Posterior vena cava (tissue), 2 donors: ENCODE results near the gene FAM53B. TPM values are rescaled to one million over a fixed set of nuclear protein-coding genes. Genes with fewer than 3 reads are reported as not detected.

Experiments
- DNase-seq: peaks from one replicate; pipeline ENCODE4 v3.0.0-alpha.2; 2020; ENCODE audit warnings: low spot score
- intact Hi-C, 2 donors: fragments of 100-400 bp; cut with DNase I; formaldehyde crosslinking; loops; one replicate each; pipeline versions ENCODE4 v1.14.1 to v1.14.2; 2022 to 2023
- total RNA-seq, 2 donors: library from RNA; stranded (reverse); fragmentation: NEBNext Ultra II Directional; extraction: Animal tissue kit (Norgen Biotek cat#: 25700); gene quantifications; one replicate each; pipeline ENCODE4 v1.2.1, GENCODE V29; 2021
- donor health status: DM: yes; HTN: yes; CAD: no.
- donor health status: DM: yes; HTN: yes; CAD: no.

The FAM53B gene
- total RNA-seq, 2 donors from 2014 or later = 15.6 to 21.4 TPM

DNA sequence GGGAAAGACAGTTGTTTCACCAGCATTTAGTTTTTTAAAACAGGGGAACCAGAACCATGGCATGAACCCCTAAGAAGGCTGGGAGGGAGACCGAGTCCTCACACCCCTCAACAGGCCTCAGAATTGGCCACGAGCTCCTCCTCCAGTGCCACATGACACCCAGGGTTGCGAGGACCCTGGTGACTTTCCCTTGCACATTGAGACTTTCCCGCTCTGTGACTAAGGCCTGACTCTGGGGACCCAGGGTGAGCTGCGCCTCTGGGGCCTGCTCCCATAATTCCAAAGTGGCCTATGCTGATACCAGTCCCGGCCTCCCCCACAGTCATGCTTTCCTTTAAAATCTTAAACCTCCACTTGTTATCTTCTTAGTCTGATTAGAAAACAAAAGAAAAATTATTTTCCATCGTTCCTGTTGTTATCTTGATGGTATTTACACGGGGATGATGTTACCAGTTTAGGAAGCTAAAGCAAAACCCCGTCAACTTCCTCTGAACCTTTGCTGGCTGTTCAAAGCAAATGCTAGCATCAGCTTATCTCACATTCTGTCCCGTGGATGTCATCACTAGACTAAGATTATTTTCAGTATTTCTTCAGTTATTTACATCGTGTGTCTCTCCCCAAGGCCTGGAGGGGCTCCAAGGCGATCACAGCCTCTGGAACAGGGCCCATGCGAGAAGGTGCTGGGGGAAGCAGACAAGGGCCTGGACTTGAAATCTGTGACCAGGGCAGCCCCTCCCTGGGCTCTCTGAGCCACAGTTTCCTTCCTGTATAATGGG, 42.1 kb downstream of the FAM53B start:
- peak; percentile 90 for DNase-seq
- intact Hi-C loops = loop anchor here in 1 of 2 donors (5.0 kb wide), 1 partner anchor 40 kb away; the partner anchor contains the start of gene FAM53B

DNA sequence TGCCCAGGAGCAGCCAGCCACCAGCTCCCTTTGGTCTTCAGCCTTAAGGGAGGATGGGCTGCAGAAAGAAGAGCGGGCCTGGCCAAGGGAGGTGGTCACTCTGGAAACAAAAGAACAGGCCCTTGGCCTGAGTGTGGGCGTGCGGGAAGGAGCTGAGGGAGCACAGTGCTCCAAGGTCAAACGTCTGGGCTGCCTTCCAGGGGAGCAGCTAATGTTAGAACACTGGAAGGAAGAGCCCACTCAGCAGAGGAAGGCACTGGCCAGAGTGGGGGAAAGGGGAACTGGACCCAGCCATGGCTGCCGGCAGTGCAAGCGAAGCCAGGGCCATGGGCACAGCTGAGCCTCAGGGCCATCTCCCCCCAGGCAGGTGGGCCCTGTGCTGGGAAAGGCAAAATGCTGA, 42.7 kb downstream of the FAM53B start:
- intact Hi-C loops = loop anchor here in 1 of 2 donors (5.0 kb wide), 1 partner anchor 41 kb away; the partner anchor contains the start of gene FAM53B
- peak; percentile 97 for DNase-seq

DNA sequence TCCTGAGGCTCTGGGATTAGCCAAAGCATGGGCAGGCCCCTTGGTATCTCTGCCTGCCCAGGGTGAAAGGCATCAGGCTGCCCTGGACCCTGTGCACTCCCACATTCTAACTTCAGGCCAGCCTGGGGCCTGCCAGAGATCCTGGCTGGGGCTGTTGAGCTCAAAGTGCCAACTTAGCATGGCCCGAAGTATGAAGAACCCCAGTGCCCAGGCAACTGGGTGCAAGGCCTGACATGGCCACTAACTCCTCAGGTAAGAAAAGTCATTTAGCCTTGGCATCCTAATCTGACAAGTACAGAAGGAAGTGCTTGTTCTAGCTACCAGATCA, 43.2 kb downstream of the FAM53B start:
- DNase-seq = no peak
- intact Hi-C loops = loop anchor here in 1 of 2 donors (5.0 kb wide), 1 partner anchor 41 kb away; the partner anchor contains the start of gene FAM53B

DNA sequence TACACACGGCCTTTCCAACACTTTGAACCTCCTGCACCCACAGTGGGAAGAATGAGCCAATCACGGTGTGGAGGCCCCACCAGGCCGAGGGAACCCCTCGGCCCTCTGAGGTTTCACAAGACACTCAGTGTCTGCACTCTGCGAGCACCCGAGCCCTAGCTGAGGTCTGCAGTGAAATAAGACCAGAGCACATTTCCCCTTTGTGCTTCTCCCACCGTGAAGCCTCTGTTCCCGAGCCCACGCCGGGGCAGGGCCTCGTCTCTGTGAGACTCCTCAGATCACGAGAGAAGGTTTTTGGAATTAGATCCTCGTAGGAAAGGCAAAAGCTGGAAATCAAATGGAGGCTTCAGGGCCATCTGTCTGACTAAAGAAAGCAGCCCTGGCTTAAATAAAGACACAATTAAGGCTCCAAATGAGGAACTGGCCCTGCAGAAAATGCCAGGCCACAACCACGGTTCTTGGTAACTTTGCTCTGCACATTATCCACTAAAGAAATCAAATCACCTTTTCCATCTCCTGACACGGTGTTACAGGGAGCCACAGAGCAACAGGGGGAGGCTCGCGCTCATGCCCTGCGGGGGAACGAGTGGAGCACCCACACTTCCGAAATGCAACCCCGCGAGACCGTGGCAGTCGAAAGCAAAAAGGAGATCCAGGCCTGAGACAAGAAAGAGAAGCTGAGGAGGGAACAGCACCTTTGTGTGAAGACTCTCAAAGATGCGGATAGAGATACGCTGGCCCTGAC, 43.7 kb downstream of the FAM53B start:
- DNase-seq = peak; percentile 76
- intact Hi-C loops = loop anchor here in 1 of 2 donors (5.0 kb wide), 1 partner anchor 42 kb away; the partner anchor contains the start of gene FAM53B

DNA sequence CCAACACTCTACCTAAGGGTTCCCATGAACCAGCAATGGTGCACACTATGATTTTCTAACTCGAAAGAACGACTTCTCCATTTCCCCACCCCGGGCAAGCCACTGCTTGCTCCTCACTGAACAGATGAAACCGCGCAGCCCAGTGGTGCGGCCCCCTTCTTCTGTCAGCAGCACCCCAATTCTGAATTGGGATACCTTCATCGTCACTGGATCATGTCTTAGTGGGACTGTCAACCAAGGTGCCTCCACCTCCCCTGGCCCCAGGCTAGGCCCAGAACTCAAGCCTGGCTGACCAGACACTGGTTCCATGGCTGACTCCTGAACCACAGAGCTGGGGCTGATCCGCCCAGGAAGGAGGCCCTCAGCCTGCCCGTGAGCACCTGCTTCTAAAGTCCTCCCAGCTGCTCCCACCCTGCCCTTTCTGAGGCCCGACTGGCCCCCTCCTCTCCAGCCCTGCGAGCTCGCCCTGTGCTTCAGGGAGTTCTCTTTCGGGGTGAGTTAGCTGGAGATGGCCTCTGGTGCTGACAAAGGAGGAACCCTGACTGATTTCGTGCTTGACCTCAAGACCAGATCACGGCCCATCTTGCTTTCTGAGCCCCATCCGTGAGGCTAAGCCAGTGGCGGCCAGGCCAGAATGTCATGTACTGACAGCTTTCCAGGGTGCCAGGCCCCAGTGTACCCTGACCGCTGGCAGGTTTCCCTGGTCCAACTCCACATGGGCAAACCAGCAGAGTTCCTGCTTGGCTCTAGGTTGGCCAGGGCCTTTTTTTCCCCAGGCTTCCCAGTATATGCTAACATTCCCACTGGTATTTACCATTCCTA, 44.5 kb downstream of the FAM53B start:
- intact Hi-C loops = loop anchor here in 1 of 2 donors (5.0 kb wide), 1 partner anchor 43 kb away; the partner anchor contains the start of gene FAM53B
- no peak for DNase-seq

DNA sequence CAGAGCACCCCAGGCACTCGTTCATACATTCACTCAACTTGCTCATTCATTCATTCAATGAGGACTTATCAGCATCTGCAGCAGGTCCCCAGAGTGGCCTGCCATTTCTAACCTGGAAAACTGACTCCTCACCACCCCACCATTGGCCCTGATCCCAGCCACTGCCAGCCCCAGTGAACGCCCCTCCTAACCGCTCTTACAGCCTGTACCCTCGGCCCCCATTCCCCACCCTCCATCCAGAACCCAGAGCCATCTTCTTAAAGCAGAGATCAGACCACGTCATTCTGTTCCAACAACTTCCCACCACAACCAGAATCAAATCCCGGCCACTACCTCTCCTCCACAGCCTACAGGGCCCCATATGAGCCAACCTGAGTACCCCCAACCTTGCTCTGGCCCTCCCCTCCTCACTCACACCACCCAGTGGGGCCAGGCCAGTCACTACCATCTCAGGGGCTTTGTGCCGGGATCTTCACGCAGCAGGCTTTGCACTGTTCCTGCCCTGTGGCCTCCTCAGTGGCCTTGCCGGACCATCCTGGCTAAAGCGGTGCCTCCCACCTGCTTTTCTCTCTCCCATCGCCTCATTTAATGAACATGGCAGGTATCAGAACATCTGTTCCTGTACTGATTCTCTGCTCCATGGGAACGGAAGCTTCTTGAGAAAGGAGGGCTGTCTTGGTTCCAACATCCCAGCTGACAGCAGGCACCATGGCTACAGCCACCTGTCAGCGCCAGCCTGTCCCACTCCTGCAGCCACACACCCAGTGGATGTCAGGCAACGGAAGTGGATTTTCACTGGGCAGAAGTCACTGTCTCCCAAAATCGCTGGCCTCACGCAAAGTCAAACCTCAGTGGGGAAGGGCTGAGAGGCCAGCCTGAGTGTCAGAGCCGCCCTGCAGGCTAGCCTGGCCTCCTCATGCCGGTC, 45.4 kb downstream of the FAM53B start:
- intact Hi-C loops = no loop called here
- DNase-seq = peak; percentile 72

DNA sequence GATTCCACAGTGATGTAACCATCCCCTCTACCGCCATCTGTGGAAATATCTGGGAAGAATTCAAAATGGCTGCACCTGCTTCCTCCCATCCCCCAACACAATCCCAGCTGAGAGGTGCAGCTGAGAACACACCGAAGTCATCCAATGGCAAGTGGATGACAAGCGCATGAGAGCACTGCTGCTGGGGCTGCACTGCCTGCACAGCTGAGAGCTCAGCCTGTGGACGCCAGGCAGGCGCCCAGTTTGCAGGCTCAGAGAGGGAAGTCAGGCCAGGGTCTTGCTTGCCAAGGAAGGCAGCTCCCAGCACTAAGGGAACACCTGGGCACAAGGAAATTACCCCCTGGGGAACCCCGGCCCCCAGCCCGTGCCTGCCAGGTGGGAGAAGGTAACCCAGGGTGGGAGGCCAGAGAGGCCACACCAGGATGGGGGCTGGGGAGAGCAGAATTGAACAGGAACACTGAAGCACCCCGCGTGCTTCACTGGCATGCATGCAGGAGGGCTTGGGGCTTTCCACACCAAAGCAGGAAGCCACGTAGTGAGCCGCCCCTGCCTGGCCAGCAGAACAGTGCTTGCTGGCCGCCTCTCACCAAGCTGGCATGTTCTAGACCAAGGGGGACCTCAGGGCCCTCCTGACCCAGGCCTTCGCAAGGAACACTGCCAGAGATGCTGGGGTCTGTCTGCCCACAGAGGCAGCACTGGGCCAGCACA, 46.2 kb downstream of the FAM53B start:
- intact Hi-C loops = no loop called here
- DNase-seq = peak; percentile 77

DNA sequence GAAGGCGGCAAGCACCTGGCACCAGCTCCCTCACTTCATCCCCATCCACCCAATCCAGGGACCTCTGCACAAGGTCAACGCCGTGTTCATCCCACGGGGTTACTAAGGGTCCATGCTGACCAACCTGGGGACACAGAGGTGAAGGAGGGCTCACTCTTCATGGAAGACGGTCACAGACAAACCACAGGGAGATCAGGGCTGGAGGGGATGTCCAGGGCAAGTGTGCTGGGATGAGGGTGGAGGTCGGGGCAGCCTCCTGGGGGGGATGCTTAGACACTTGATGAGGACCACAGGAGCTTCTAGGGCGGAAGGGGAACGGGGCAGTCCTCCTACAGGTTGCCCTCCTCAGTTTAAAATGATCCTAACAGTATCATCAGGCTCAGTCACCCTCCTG, 46.7 kb downstream of the FAM53B start:
- DNase-seq = peak; percentile 47
- intact Hi-C loops = no loop called here

DNA sequence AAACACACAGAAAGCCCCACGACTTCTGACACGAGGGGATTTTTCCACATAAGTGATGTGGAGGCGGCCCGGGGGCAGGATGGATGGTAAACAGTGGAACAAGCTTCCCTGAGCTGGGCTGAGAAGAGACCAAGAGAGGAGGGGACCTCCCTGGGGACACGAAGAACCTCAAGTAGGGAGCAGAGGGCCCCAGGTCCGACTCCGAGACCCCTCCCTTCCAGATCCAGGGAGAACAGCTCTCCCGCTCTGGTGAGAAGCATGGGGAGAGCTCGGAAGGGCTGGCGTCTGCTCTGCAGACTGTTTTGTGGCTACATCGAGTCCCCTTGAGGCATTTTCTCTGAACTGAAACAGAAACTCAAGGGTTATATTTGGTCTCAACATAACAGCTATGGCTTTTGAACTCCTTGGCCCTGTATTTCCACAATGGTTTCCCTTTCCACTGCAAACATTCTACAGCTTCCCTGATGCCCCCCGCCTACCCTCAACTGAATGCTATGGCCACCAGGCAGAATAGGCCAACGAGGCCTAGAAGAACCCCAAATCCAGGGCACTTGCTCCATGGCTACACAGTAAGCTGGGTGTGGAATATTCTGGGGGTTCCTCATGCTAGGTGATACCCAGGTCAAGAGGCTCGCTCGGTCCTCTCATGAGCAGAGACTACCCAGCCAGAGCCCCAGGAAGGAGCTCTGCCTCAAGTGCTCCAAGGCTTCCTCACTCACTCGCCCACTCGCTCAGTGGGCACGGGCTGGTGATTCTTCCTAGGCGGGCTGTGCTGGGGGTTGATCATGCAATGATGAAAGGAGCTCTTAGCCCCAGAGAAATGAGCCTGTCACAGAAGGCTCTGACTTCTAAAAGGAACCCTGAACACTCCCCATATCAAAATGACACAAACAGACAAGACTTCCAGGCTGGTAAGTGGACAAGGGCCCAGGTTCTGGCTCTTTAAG, 47.5 kb downstream of the FAM53B start:
- peak; percentile 57 for DNase-seq
- intact Hi-C loops = no loop called here

DNA sequence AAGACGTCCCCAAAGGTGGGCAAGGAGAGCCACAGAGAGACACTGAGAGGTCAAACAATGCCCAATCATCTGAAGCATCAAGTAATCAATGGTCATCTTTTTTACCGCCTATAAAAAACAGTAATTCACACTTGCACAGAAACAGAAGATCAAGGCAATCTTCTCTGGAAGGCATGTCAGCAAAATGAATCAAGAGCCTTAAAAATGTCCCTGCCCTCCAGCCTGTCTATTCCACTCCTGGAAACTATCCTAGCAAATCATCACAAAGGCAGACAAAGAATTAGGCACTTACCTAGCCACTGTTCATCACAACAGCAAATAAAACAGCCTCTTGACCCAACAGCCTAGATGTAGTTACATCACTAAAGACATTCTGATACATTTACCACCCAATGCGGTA, 48.9 kb downstream of the FAM53B start:
- no peak for DNase-seq
- intact Hi-C loops = no loop called here

DNA sequence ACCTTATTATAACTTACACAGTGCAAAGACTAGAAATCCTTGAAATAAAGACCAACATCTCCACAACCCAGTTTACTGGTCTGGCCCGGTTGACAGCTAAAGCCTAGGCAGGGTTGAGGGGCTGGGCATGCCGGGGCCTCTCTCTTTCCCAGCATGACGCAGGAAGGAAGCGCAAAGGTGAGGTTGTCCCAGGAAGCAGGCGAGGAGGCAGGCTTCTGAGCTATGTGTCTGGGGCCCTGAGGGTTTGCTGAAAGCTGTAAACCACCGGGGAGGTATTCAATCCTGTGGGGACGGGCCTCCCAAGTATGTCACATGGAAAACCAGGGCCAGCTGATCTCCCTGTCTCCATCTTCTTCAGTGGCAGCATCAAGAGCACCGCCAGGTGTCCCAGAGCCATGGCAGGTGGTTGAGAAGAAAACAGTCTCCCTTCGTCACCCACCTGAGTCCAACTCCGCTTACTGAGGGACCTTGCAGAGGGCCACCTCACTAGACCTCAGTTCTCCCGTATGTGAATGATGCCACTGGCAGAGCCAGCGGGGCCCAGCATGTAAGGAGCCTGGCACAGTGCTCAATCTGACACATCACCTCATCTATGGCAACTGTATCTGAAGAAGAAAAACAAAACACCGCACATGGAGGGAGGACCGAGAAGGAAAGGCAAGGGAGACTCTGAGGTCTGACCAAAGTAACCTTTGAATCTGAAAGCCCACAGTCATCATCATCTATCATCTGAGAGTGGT, 49.5 kb downstream of the FAM53B start:
- no peak for DNase-seq
- intact Hi-C loops = no loop called here

DNA sequence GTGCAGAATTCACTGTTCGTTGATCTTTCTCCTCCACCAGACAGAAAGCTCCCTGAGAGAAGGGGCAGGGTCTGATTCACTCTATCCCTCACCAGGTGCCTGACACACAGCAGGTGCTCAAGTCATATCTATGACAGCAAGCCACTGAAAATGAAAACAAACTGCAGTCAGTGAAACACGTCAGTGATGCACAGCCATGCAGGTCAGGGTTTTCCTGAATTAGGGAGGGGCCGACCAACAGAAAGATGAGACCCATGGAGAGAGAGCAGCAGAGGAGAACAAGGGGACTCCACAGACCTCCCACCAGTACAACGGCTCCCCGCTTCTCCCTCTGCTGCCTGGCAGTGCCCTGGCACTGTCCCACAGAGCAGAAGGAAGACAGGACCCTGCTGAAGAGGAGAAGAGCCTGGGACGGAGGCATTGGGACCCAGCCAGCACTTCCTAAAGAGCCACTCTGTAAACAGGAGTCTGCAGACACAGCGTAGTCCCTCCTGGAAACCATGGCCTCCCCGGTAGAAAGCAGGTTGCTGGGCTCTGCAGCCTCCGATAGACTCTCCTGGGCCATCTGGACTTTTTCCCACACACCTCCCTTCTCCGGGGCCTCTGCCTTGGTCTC, 50.3 kb downstream of the FAM53B start:
- intact Hi-C loops = no loop called here
- no peak for DNase-seq

DNA sequence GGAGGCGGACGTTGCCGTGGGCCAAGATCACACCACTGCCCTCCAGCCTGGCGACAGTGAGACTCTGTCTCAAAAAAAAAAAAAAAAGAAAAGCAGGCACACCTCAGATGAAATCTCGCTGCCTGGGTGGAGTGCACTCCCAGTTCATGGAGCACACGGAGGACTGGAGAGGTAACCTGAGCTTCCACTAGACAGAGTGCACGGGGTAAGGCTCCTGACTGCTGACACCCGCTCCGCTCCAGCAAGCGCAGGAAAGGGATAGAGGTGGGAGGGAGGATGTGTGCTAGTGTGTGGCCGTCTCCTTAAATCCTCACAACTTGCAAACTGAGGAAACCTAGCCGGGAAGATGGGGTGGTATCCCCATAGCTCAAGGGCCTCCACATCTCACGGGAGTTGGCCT, 50.8 kb downstream of the FAM53B start:
- intact Hi-C loops = no loop called here
- DNase-seq = no peak

DNA sequence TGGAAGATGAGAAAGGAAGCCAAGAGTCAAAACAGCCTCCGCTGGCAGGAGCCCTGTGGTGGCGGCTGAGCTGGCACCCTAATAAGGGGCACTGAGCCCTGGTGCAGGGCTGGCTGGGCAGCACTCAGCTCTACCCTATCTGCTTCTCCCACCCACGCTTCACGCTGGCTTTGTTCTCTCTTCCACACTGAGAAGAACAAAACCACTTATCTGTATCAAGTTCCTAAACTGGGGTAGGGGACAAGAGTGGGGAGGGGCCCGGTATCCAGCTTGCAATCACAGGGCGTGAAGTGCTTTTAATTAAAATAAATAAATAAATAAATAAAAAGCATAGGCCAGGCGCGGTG, 52.1 kb downstream of the FAM53B start:
- intact Hi-C loops = no loop called here
- no peak for DNase-seq

DNA sequence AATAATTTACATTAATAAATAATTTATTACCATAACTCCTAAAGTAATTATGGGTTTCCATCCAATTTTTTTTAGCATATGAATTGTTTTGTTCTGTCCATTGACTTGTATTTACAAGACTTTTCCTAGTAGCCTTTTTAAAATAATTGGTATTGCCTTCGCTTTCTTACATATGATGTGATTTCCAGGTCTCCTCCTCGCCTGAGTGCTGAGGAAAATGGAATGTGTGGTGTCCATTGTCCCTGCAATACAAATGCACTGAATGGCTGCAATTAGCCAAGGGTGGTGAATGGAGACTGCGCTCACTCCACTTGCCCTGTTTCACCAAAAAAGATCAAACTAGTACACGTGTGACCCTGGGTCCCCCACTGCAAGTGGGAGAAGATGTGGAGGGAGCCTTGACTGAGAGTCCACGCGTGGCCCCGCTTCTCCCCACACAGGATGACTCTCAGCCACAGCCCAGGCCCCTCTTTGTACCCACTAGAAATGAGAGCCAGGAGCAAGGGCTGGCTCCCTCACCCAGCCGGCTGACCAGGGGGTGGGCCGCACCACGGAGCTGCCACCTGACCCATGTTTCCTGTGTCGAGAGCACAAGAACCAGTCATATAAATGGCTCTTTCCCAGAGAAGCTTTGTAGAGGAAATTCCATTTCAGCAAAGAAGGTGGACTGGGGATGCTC, 52.6 kb downstream of the FAM53B start:
- no peak for DNase-seq
- intact Hi-C loops = no loop called here
